Measurements from ENCODE around the gene SLC35A3. TPM values are rescaled to one million over a fixed set of nuclear protein-coding genes. Genes with fewer than 3 reads are reported as not detected.

The SLC35A3 gene
- total RNA-seq, 1 donor from 2014 or later, result 25.3 TPM

- Histone ChIP-seq H3K27me3 (ENCODE audit: control insufficient read depth, insufficient read depth, low read length) (no peaks in the 10 kb centered on the region), H3K4me3 (ENCODE audit: low read depth, low read length) (peak overlapping the region; percentile 99), H3K36me3 (ENCODE audit: control insufficient read depth, insufficient read depth, low read length) (no peaks in the 10 kb centered on the region)
- DNase-seq (ENCODE audit: low read depth) (peak; percentile 79), FAIRE-seq (no peak)
- no peak for TF ChIP-seq CTCF (IDR thresholded peaks at IDR 0.05; ENCODE audit: insufficient read depth, low read length, severe bottlenecking)
These were observed 67.2 kb downstream of the SLC35A3 start for GRCh38 chr1:100036718-100037655.

- Histone ChIP-seq H3K4me3 (ENCODE audit: low read depth, low read length) (peak overlapping the region; percentile 99), H3K36me3 (ENCODE audit: control insufficient read depth, insufficient read depth, low read length) (no peaks in the 10 kb centered on the region), H3K27me3 (ENCODE audit: control insufficient read depth, insufficient read depth, low read length) (no peaks in the 10 kb centered on the region)
- FAIRE-seq (no peak), DNase-seq (ENCODE audit: low read depth) (no peak)
- no peak for TF ChIP-seq CTCF (IDR thresholded peaks at IDR 0.05; ENCODE audit: insufficient read depth, low read length, severe bottlenecking)
These were observed 67.8 kb downstream of the SLC35A3 start for GRCh38 chr1:100037656-100037926.

GRCh38 chr1:100037927-100038659 is 68.3 kb downstream of the SLC35A3 start:
- Histone ChIP-seq H3K36me3 (ENCODE audit: control insufficient read depth, insufficient read depth, low read length) (no peaks in the 10 kb centered on the region), H3K4me3 (ENCODE audit: low read depth, low read length) (peak overlapping the region; percentile 99), H3K27me3 (ENCODE audit: control insufficient read depth, insufficient read depth, low read length) (no peaks in the 10 kb centered on the region)
- FAIRE-seq (no peak), DNase-seq (ENCODE audit: low read depth) (peak; percentile 65)
- TF ChIP-seq CTCF (IDR thresholded peaks at IDR 0.05; ENCODE audit: insufficient read depth, low read length, severe bottlenecking), result no peak

DNA sequence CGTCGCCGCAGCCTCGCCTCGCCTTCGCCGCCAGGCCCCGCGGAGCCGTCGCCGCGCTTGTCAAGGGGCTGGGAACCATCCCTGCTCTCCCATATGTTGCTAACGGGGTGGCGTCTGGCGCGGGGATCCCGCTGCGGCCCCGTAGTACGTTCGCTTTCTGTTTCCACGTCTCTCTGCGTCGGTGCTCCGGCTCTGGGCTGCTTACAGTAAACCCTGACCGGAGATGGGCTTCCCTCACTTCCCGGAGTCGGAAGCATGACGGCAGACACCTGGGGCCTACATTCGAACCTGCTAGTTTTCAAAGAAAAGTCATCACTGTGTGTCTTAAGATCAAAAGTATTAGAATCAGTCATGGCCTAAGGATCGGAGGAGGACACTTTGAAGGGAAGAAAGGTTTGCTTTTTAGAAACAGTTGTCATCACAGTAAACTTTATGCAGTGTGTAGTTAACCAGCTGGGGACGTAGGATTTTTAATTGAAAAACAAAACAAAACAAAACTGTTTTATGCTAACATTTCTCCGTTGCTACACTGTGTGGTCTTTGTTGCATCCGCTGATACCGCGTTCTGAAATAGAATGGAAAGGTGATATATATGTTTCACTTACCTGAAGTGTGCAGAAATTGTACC is 69.0 kb downstream of the SLC35A3 start:
- FAIRE-seq, result no peak
- peak overlapping the region; percentile 99 for H3K4me3 ChIP-seq (ENCODE audit: low read depth, low read length)
- peak; percentile 48 for DNase-seq (ENCODE audit: low read depth)
- H3K27me3 ChIP-seq (ENCODE audit: control insufficient read depth, insufficient read depth, low read length), result no peaks in the 10 kb centered on the region
- no peaks in the 10 kb centered on the region for H3K36me3 ChIP-seq (ENCODE audit: control insufficient read depth, insufficient read depth, low read length)
- no peak for TF ChIP-seq CTCF (IDR thresholded peaks at IDR 0.05; ENCODE audit: insufficient read depth, low read length, severe bottlenecking)

- H3K27me3 ChIP-seq (ENCODE audit: control insufficient read depth, insufficient read depth, low read length), result no peaks in the 10 kb centered on the region
- H3K4me3 ChIP-seq (ENCODE audit: low read depth, low read length), result peak overlapping the region; percentile 99
- DNase-seq (ENCODE audit: low read depth) (peak; percentile 28), FAIRE-seq (no peak)
- no peak for TF ChIP-seq CTCF (IDR thresholded peaks at IDR 0.05; ENCODE audit: insufficient read depth, low read length, severe bottlenecking)
- H3K36me3 ChIP-seq (ENCODE audit: control insufficient read depth, insufficient read depth, low read length), result no peaks in the 10 kb centered on the region
These were observed 69.8 kb downstream of the SLC35A3 start for GRCh38 chr1:100039591-100039990.

All from bronchial epithelial cell (primary cell).